RWPE2 (cell line): Measurements from ENCODE around the gene EFNB3.

Source experiments
- ATAC-seq: fragments of 200-7000 bp; cut with Tn5 transposase; 3 replicates; pipeline ENCODE4 v1.9.1; 2021; ENCODE audit warnings: low read depth
- DNase-seq: peaks from one replicate; pipeline ENCODE4 v3.0.0-alpha.2; 2020; ENCODE audit warnings: low spot score
- H3K27ac ChIP-seq: fragments of 450-650 bp; 2 replicates; pipeline ENCODE4 v1.5.1; 2017; ENCODE audit warnings: mild to moderate bottlenecking; ENCODE audit not compliant: poor library complexity, severe bottlenecking
- H3K27me3 ChIP-seq: fragments of 250-450 bp; sonication (Bioruptor Pico); 2 replicates; pipeline ENCODE4 v1.5.1; 2021; ENCODE audit warnings: mild to moderate bottlenecking, moderate library complexity; ENCODE audit not compliant: insufficient read depth, poor library complexity, severe bottlenecking
- H3K36me3 ChIP-seq: fragments of 250-450 bp; sonication (Bioruptor Pico); 2 replicates; pipeline ENCODE4 v1.5.1; 2020; ENCODE audit warnings: low read depth, mild to moderate bottlenecking, moderate library complexity
- H3K4me1 ChIP-seq: fragments of 250-450 bp; sonication (Bioruptor Pico); 2 replicates; pipeline ENCODE4 v1.5.1; 2021; ENCODE audit warnings: mild to moderate bottlenecking, moderate library complexity; ENCODE audit not compliant: insufficient read depth, poor library complexity, severe bottlenecking
- H3K4me3 ChIP-seq: fragments of 250-450 bp; sonication (Bioruptor Pico); 2 replicates; pipeline ENCODE4 v1.5.1; 2021; ENCODE audit warnings: mild to moderate bottlenecking, moderate library complexity; ENCODE audit not compliant: severe bottlenecking
- H3K9me3 ChIP-seq: fragments of 250-450 bp; sonication (Bioruptor Pico); 2 replicates; pipeline ENCODE4 v1.5.1; 2021; ENCODE audit warnings: mild to moderate bottlenecking, moderate library complexity; ENCODE audit not compliant: severe bottlenecking
- TF ChIP-seq, protein P1 (sequence below): fragments of 450-650 bp; IDR thresholded peaks from one replicate; pipeline ENCODE4 v1.5.1; 2017; ENCODE audit warnings: mild to moderate bottlenecking, moderate library complexity; ENCODE audit not compliant: poor library complexity, severe bottlenecking

Gene EFNB3

GRCh38 chr17:7744416-7744815, 39.4 kb downstream of the EFNB3 start:
- H3K9me3 ChIP-seq: no peaks in the 10 kb centered on the region
- TF ChIP-seq, protein P1, sequence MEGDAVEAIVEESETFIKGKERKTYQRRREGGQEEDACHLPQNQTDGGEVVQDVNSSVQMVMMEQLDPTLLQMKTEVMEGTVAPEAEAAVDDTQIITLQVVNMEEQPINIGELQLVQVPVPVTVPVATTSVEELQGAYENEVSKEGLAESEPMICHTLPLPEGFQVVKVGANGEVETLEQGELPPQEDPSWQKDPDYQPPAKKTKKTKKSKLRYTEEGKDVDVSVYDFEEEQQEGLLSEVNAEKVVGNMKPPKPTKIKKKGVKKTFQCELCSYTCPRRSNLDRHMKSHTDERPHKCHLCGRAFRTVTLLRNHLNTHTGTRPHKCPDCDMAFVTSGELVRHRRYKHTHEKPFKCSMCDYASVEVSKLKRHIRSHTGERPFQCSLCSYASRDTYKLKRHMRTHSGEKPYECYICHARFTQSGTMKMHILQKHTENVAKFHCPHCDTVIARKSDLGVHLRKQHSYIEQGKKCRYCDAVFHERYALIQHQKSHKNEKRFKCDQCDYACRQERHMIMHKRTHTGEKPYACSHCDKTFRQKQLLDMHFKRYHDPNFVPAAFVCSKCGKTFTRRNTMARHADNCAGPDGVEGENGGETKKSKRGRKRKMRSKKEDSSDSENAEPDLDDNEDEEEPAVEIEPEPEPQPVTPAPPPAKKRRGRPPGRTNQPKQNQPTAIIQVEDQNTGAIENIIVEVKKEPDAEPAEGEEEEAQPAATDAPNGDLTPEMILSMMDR: no peak
- no peak for DNase-seq
- H3K36me3 ChIP-seq: no peaks in the 10 kb centered on the region
- peaks cover 8% of the 10 kb centered on the region for H3K27me3 ChIP-seq
- no peak overlapping the region for H3K27ac ChIP-seq
- no peak overlapping the region for H3K4me3 ChIP-seq
- ATAC-seq: no peak
- peaks cover 16% of the 10 kb centered on the region for H3K4me1 ChIP-seq

DNA sequence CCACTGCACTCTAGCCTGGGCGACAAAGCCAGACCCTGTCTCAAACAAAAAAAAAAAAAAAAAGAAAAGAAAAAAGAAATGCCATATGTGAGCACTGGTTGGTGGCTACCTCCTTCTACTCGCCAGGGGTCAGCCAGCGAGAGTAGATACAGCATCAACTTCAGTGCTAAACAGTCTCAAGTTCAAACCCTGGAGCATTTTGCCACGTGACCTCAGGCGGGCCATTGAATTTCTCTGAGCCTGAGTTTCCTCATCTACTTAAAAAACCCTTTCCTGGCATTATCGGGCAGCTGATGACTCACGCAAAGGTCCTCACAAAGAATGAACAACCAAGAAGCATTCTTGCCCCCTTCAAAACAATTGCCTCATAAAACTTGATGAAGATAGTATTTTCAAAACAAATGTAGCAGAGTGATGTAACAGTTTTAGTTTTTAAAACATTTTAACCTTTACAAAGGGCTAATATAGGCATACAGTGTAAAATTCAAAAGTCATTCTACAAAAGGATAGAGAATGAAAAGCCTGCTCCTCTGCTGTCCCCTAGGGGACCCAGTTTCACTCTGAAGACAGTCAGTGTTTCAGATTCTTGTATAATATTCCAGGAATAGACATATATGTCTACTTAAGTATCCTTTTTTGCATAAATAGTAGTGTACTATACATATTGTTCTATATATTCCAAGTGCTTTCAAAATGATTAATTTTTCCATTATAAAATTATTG, 40.9 kb downstream of the EFNB3 start:
- TF ChIP-seq, protein P1: peak; percentile 59
- Histone ChIP-seq H3K27me3 (no peaks in the 10 kb centered on the region), H3K4me1 (peaks cover 25% of the 10 kb centered on the region), H3K4me3 (no peak overlapping the region), H3K36me3 (no peaks in the 10 kb centered on the region), H3K9me3 (peaks cover 9% of the 10 kb centered on the region), H3K27ac (peak overlapping the region; percentile 29)
- peak; percentile 79 for ATAC-seq
- peak; percentile 80 for DNase-seq

DNA sequence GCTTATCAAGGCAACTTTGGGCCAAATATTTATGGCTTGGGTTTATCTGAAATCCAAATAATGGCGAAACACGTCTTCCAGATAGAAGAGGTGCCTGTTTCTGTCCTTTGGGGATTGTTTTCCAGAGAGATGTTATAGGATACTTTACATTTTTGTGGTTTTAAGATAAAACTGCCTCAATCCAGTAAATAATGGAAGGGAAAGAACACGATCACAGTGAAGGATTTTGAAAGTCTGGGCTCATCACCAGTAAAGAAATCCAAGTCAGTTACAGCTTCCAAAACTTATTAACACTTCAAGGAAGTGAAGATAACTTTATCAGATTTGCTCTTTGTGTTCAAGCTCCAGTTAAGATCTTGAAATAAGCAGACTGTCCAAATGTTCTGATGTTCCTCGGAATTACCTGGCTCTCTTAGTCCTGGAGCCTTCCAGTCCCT, 42.7 kb downstream of the EFNB3 start:
- Histone ChIP-seq H3K27me3 (no peaks in the 10 kb centered on the region), H3K4me1 (peaks cover 25% of the 10 kb centered on the region), H3K9me3 (peaks cover 9% of the 10 kb centered on the region), H3K36me3 (no peaks in the 10 kb centered on the region), H3K27ac (peak overlapping the region; percentile 28), H3K4me3 (no peak overlapping the region)
- no peak for DNase-seq
- ATAC-seq: no peak
- TF ChIP-seq, protein P1: no peak

DNA sequence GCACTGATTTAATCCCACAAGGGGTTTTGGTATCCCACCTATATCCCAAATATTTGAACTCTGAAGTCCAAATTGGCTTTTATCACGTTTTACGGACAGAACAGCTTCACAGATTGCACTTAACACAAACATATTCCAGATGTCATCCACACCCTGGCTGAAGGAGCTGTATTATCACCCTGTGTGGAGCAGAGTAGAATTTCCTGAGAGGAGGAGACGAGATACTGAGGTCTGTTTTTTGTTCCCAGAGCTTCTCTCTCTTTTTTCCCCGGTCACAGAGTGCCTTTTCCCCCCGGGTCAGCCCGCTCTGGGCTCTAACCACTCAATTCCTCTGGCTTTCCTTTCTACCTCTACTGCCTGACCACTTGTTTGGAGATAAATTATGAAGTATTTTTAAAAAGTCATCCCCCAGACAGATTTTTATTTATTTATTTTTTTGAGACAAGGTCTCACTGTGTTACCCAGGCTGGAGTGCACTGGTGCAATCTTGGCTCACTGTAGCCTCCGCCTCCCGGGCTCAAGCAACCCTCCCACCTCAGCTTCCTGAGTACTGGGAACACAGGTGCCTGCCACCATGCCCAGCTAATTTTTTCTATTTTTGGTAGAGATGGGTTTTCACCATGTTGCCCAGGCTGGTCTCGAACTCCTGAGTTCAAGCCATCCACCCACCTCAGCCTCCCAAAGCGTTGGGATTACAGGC, 43.2 kb downstream of the EFNB3 start:
- TF ChIP-seq, protein P1: no peak
- peaks cover 25% of the 10 kb centered on the region for H3K4me1 ChIP-seq
- no peak for DNase-seq
- H3K36me3 ChIP-seq: no peaks in the 10 kb centered on the region
- no peak for ATAC-seq
- H3K4me3 ChIP-seq: no peak overlapping the region
- H3K9me3 ChIP-seq: peaks cover 9% of the 10 kb centered on the region
- peak overlapping the region; percentile 28 for H3K27ac ChIP-seq
- no peaks in the 10 kb centered on the region for H3K27me3 ChIP-seq
